HAP-1 (cell line): ENCODE measurements around the gene FAM168A.

Experiments used
- DNase-seq, 2 experiments: peaks; one replicate each; pipeline ENCODE4 v3.0.0-alpha.2; 2016 to 2020; ENCODE audit warnings: low spot score in 2 of 2
- H3K27me3 ChIP-seq: fragments of 250-450 bp; sonication (Bioruptor Pico); 2 replicates; pipeline ENCODE4 v1.5.1; 2020; ENCODE audit warnings: low read depth, mild to moderate bottlenecking, moderate library complexity
- H3K36me3 ChIP-seq: fragments of 250-450 bp; sonication (Bioruptor Pico); replicated peaks from 2 replicates; pipeline ENCODE4 v1.5.1; 2020; ENCODE audit warnings: mild to moderate bottlenecking
- H3K4me1 ChIP-seq: fragments of 250-450 bp; sonication (Bioruptor Pico); 2 replicates; pipeline ENCODE4 v1.5.1; 2020; ENCODE audit warnings: mild to moderate bottlenecking
- H3K4me3 ChIP-seq: fragments of 250-450 bp; sonication (Bioruptor Pico); 2 replicates; pipeline ENCODE4 v1.5.1; 2020; ENCODE audit warnings: mild to moderate bottlenecking, moderate library complexity
- H3K9me3 ChIP-seq: fragments of 250-450 bp; sonication (Bioruptor Pico); 2 replicates; pipeline ENCODE4 v1.5.1; 2020; ENCODE audit warnings: mild to moderate bottlenecking, moderate library complexity
- in situ Hi-C: fragments of 300-500 bp; cut with MboI; formaldehyde crosslinking; loops from 3 replicates; pipeline ENCODE4 v1.14.3; 2020; ENCODE audit warnings: low sequenced_read_pairs, inconsistent platforms, mixed read lengths

FAM168A gene

GRCh38 chr11:73532310-73532709 is 65.6 kb downstream of the FAM168A start:
- no peaks in the 10 kb centered on the region; the same call in 1 of the 2 replicates for H3K36me3 ChIP-seq
- no peaks in the 10 kb centered on the region; the same call in 1 of the 2 replicates for H3K9me3 ChIP-seq
- no peak for DNase-seq
- in situ Hi-C loops, result no loop called here
- H3K4me1 ChIP-seq, result 0 out of 2 replicates have a peak, but pooled peaks cover under 1% of the 10 kb centered on the region
- H3K4me3 ChIP-seq, result no peak overlapping the region
- no peaks in the 10 kb centered on the region for H3K27me3 ChIP-seq

- Histone ChIP-seq H3K27me3 (no peaks in the 10 kb centered on the region), H3K4me1 (0 out of 2 replicates have a peak, but pooled peaks cover 3% of the 10 kb centered on the region), H3K9me3 (no peaks in the 10 kb centered on the region; the same call in 1 of the 2 replicates), H3K36me3 (no peaks in the 10 kb centered on the region; the same call in 1 of the 2 replicates), H3K4me3 (no peak overlapping the region)
- no peak for DNase-seq
- in situ Hi-C loops, result no loop called here
Observed at GRCh38 chr11:73531386-73531785, 66.5 kb downstream of the FAM168A start.

GRCh38 chr11:73530109-73530508 is 67.8 kb downstream of the FAM168A start:
- DNase-seq, result peak in 1 of 2 experiments; percentile 21
- Histone ChIP-seq H3K27me3 (no peaks in the 10 kb centered on the region), H3K36me3 (no peaks in the 10 kb centered on the region; the same call in 1 of the 2 replicates), H3K4me3 (no peak overlapping the region), H3K9me3 (no peaks in the 10 kb centered on the region; the same call in 1 of the 2 replicates), H3K4me1 (0 out of 2 replicates have a peak, but pooled peaks cover 3% of the 10 kb centered on the region)
- in situ Hi-C loops, result no loop called here

GRCh38 chr11:73529204-73529530 is 68.7 kb downstream of the FAM168A start:
- Histone ChIP-seq H3K9me3 (no peaks in the 10 kb centered on the region; the same call in 1 of the 2 replicates), H3K36me3 (no peaks in the 10 kb centered on the region; the same call in 1 of the 2 replicates), H3K27me3 (no peaks in the 10 kb centered on the region), H3K4me1 (0 out of 2 replicates have a peak, but pooled peaks cover 3% of the 10 kb centered on the region), H3K4me3 (no peak overlapping the region)
- DNase-seq, result no peak
- in situ Hi-C loops, result no loop called here

GRCh38 chr11:73528483-73529203 is 69.3 kb downstream of the FAM168A start:
- Histone ChIP-seq H3K4me1 (0 out of 2 replicates have a peak, but pooled peaks cover 3% of the 10 kb centered on the region), H3K27me3 (no peaks in the 10 kb centered on the region), H3K36me3 (no peaks in the 10 kb centered on the region; the same call in 1 of the 2 replicates), H3K9me3 (no peaks in the 10 kb centered on the region; the same call in 1 of the 2 replicates), H3K4me3 (no peak overlapping the region)
- no peak for DNase-seq
- in situ Hi-C loops, result no loop called here

- in situ Hi-C loops, result no loop called here
- Histone ChIP-seq H3K36me3 (no peaks in the 10 kb centered on the region; the same call in 1 of the 2 replicates), H3K9me3 (no peaks in the 10 kb centered on the region; the same call in 1 of the 2 replicates), H3K4me1 (0 out of 2 replicates have a peak, but pooled peaks cover 3% of the 10 kb centered on the region), H3K27me3 (no peaks in the 10 kb centered on the region), H3K4me3 (no peak overlapping the region)
- DNase-seq, result no peak
Observed at GRCh38 chr11:73528013-73528412, 69.9 kb downstream of the FAM168A start.

GRCh38 chr11:73525611-73526010 is 72.3 kb downstream of the FAM168A start:
- DNase-seq, result no peak
- H3K4me1 ChIP-seq, result peaks cover 13% of the 10 kb centered on the region
- H3K36me3 ChIP-seq, result no peaks in the 10 kb centered on the region; the same call in 1 of the 2 replicates
- H3K27me3 ChIP-seq, result no peaks in the 10 kb centered on the region
- no peak overlapping the region for H3K4me3 ChIP-seq
- H3K9me3 ChIP-seq, result no peaks in the 10 kb centered on the region; the same call in 1 of the 2 replicates
- in situ Hi-C loops, result no loop called here

GRCh38 chr11:73524774-73525173 is 73.1 kb downstream of the FAM168A start:
- Histone ChIP-seq H3K36me3 (no peaks in the 10 kb centered on the region; the same call in 1 of the 2 replicates), H3K4me1 (peaks cover 19% of the 10 kb centered on the region), H3K9me3 (no peaks in the 10 kb centered on the region; the same call in 1 of the 2 replicates), H3K4me3 (no peak overlapping the region), H3K27me3 (no peaks in the 10 kb centered on the region)
- DNase-seq, result no peak
- in situ Hi-C loops, result no loop called here

- in situ Hi-C loops, result no loop called here
- no peak for DNase-seq
- H3K4me1 ChIP-seq, result peaks cover 23% of the 10 kb centered on the region
Observed at GRCh38 chr11:73521621-73522020, 76.3 kb downstream of the FAM168A start.

GRCh38 chr11:73520353-73521061 is 77.4 kb downstream of the FAM168A start:
- in situ Hi-C loops, result no loop called here
- H3K4me3 ChIP-seq, result no peak overlapping the region
- peaks cover 23% of the 10 kb centered on the region for H3K4me1 ChIP-seq
- no peaks in the 10 kb centered on the region for H3K9me3 ChIP-seq
- no peak for DNase-seq
- H3K36me3 ChIP-seq, result no peaks in the 10 kb centered on the region
- no peaks in the 10 kb centered on the region for H3K27me3 ChIP-seq

More at GRCh38 chr11:73521621-73522020, 76.3 kb downstream of the FAM168A start:
- Histone ChIP-seq H3K9me3 (no peaks in the 10 kb centered on the region), H3K36me3 (no peaks in the 10 kb centered on the region), H3K27me3 (no peaks in the 10 kb centered on the region), H3K4me3 (no peak overlapping the region)

GRCh38 chr11:73519266-73519665 is 78.6 kb downstream of the FAM168A start:
- Histone ChIP-seq H3K27me3 (no peaks in the 10 kb centered on the region), H3K9me3 (no peaks in the 10 kb centered on the region), H3K36me3 (no peaks in the 10 kb centered on the region), H3K4me3 (no peak overlapping the region), H3K4me1 (peaks cover 23% of the 10 kb centered on the region)
- in situ Hi-C loops, result no loop called here
- no peak for DNase-seq

- in situ Hi-C loops, result no loop called here
Observed at GRCh38 chr11:73518195-73518594, 79.7 kb downstream of the FAM168A start.

GRCh38 chr11:73516080-73516479 is 81.8 kb downstream of the FAM168A start:
- no peak for DNase-seq
- Histone ChIP-seq H3K4me3 (no peak overlapping the region), H3K9me3 (no peaks in the 10 kb centered on the region), H3K4me1 (peaks cover 16% of the 10 kb centered on the region), H3K36me3 (no peaks in the 10 kb centered on the region), H3K27me3 (no peaks in the 10 kb centered on the region)
- in situ Hi-C loops, result no loop called here

More at GRCh38 chr11:73518195-73518594, 79.7 kb downstream of the FAM168A start:
- Histone ChIP-seq H3K27me3 (no peaks in the 10 kb centered on the region), H3K36me3 (no peaks in the 10 kb centered on the region), H3K4me1 (peaks cover 23% of the 10 kb centered on the region), H3K9me3 (no peaks in the 10 kb centered on the region), H3K4me3 (no peak overlapping the region)
- DNase-seq, result no peak

GRCh38 chr11:73513707-73514106 is 84.2 kb downstream of the FAM168A start:
- in situ Hi-C loops, result no loop called here
- Histone ChIP-seq H3K9me3 (no peaks in the 10 kb centered on the region), H3K27me3 (no peaks in the 10 kb centered on the region), H3K4me1 (peaks cover 7% of the 10 kb centered on the region), H3K4me3 (no peak overlapping the region), H3K36me3 (no peaks in the 10 kb centered on the region)
- DNase-seq, result no peak
